Pancreas (tissue), 10 donors: Measurements from ENCODE around the gene FIS1. TPM values are rescaled to one million over a fixed set of nuclear protein-coding genes. Genes with fewer than 3 reads are reported as not detected.

Experiments
- ATAC-seq, 4 donors: fragments of 200-7000 bp; cut with Tn5 transposase; one replicate each; pipeline versions ENCODE4 v1.8.0 to v1.9.1; 2020; ENCODE audit warnings: mild to moderate bottlenecking in 4 of 4, moderate library complexity in 4 of 4
- DNase-seq, 6 donors: peaks; one replicate each; pipeline ENCODE4 v3.0.0-alpha.2; 2020
- FAIRE-seq: peaks from 2 replicates; lab custom pipeline; 2012; peaks lifted over from hg19 to GRCh38; lab: Jason Lieb, UNC
- H3K27ac ChIP-seq, 4 donors: fragments of 200-600 bp; sonication (generic); 1 replicate in 3 of 4; 2 replicates in 1 of 4; pipeline versions ENCODE4 v1.5.0 to v1.8.0; 2020
- H3K27me3 ChIP-seq, 4 donors: fragments of 200-600 bp; one replicate each; pipeline ENCODE4 v1.8.0; 2021
- H3K36me3 ChIP-seq, 3 donors: fragments of 200-600 bp; sonication (generic) in 1 of 3; one replicate each; pipeline versions ENCODE4 v1.5.0 to v1.8.0; 2020 to 2021
- H3K4me1 ChIP-seq, 3 donors: fragments of 200-600 bp; one replicate each; pipeline ENCODE4 v1.8.0; 2021
- H3K4me3 ChIP-seq, 4 donors: fragments of 200-600 bp; sonication (generic) in 2 of 4; one replicate each; pipeline versions ENCODE4 v1.5.0 to v1.8.0; 2020 to 2021
- H3K9me3 ChIP-seq, 4 donors: fragments of 200-600 bp; one replicate each; pipeline ENCODE4 v1.8.0; 2021
- CTCF ChIP-seq, 4 donors: fragments of 200-600 bp; sonication (generic) in 3 of 4; IDR thresholded peaks; one replicate each; pipeline versions ENCODE4 v1.5.0 to v1.8.0; 2021; ENCODE audit warnings: antibody characterized with exemption in 4 of 4
- WGBS, 2 donors: extraction: QIAGEN DNeasy Blood & Tissue Kit; methylation state at CpG; one replicate each; pipeline ENCODE4 v1.1.7; 2013; 5-methylcytosine and 5-hydroxymethylcytosine counted together
- intact Hi-C, 3 donors: fragments of 100-400 bp; cut with DNase I; formaldehyde crosslinking; loops; one replicate each; pipeline versions ENCODE4 v1.11.1 to v1.14.2; 2022
- polyA plus RNA-seq, 2 donors: library from polyadenylated mRNA; stranded (reverse); fragments of 200-250 nt; gene quantifications; one replicate each; pipeline ENCODE4 v1.2.3, GENCODE V29; 2013
- total RNA-seq, 6 donors: library from RNA; stranded (reverse); fragmentation: NEBNext Ultra II Directional in 4 of 6; extraction: Animal tissue kit (Norgen Biotek cat#: 25700) in 4 of 6; gene quantifications; one replicate each; pipeline versions ENCODE4 v1.2.1 to v1.2.4, GENCODE V29; 2021 to 2023
- donor health status: healthy with polysubstance abuse.
- donor health status: DM: no; HTN: no; CAD: no; lungs with moderate emphysema.
- donor health status: DM: no; HTN: no; CAD: no.
- donor health status: control.
- donor health status: control.
- donor health status: Bipolar disorder and iron deficiency.
- donor health status: DM: yes; HTN: yes; CAD: no.
- donor health status: DM: no; HTN: no; CAD: no.
- donor health status: DM: no; HTN: no; CAD: no.
- donor health status: DM: yes; HTN: yes; CAD: no.

Gene FIS1
- total and polyA plus RNA-seq, 8 donors, result 75.4 to 144 (median 91.6) TPM

GRCh38 chr7:101198476-101198875 lies 46.4 kb downstream of the FIS1 start:
- 64 to 68% methylated on average over 14 of the region's 14 CpGs for WGBS, 2 donors
- no peak for TF ChIP-seq CTCF (IDR thresholded peaks at IDR 0.05)

GRCh38 chr7:101197991-101198390 lies 46.9 kb downstream of the FIS1 start:
- TF ChIP-seq CTCF (IDR thresholded peaks at IDR 0.05), result no peak
- ATAC-seq, result no peak
- Histone ChIP-seq H3K27me3 (peaks cover 0 to 2% (median 0%) of the 10 kb centered on the region in 4 donors), H3K4me3 (no peak overlapping the region), H3K27ac (no peak overlapping the region), H3K4me1 (peaks cover 0 to 3% (median 0%) of the 10 kb centered on the region in 3 donors), H3K36me3 (no peaks in the 10 kb centered on the region), H3K9me3 (no peaks in the 10 kb centered on the region)
- WGBS, 2 donors, result 72 to 73% methylated on average over 21 of the region's 21 CpGs
- intact Hi-C loops, result loop anchor here in 2 of 3 donors (10.0 kb wide), 1 partner anchor 53 kb away; no protein-coding TSS in a partner anchor
- FAIRE-seq, result no peak
- DNase-seq, result no peak

More at GRCh38 chr7:101198476-101198875, 46.4 kb downstream of the FIS1 start:
- Histone ChIP-seq H3K27ac (no peak overlapping the region), H3K9me3 (no peaks in the 10 kb centered on the region), H3K4me3 (no peak overlapping the region), H3K4me1 (peaks cover 0 to 3% (median 0%) of the 10 kb centered on the region in 3 donors), H3K36me3 (no peaks in the 10 kb centered on the region), H3K27me3 (peaks cover 0 to 2% (median 0%) of the 10 kb centered on the region in 4 donors)
- ATAC-seq, result no peak
- no peak for FAIRE-seq
- intact Hi-C loops, result loop anchor here in 2 of 3 donors (10.0 kb wide), 1 partner anchor 54 kb away; no protein-coding TSS in a partner anchor
- no peak for DNase-seq

- H3K27me3 ChIP-seq, result no peaks in the 10 kb centered on the region
- no peak overlapping the region for H3K27ac ChIP-seq
- H3K4me3 ChIP-seq, result no peak overlapping the region
- 83 to 84% methylated on average over 17 of the region's 17 CpGs for WGBS, 2 donors
- H3K9me3 ChIP-seq, result no peaks in the 10 kb centered on the region
- H3K36me3 ChIP-seq, result no peaks in the 10 kb centered on the region
- no peaks in the 10 kb centered on the region for H3K4me1 ChIP-seq
- TF ChIP-seq CTCF (IDR thresholded peaks at IDR 0.05), result no peak
- ATAC-seq (no peak), FAIRE-seq (no peak), DNase-seq (no peak)
- intact Hi-C loops, result loop anchor here in 2 of 3 donors (10.0 kb wide), 1 partner anchor 51 kb away; no protein-coding TSS in a partner anchor
These were observed 49.0 kb downstream of the FIS1 start for GRCh38 chr7:101195884-101196283.

Other genes with a start within 250 kb of the FIS1 start
- gene MUC17, start 225.0 kb downstream of the FIS1 start, total RNA-seq, result under 1 TPM in 2 of 6 donors, not detected in 4; under 0.01 to 0.03 TPM
- not detected for gene MUC17, start 225.0 kb downstream of the FIS1 start, polyA plus RNA-seq
- 10 to 100 TPM; 13.2 to 26.5 (median 15.9) TPM for gene TRIM56, start 159.6 kb downstream of the FIS1 start, total RNA-seq
- 10 to 100 TPM in 1 of 2 donors, 1 to 10 TPM in 1; 7.6 to 10.5 TPM for gene TRIM56, start 159.6 kb downstream of the FIS1 start, polyA plus RNA-seq
- gene SERPINE1, start 118.0 kb downstream of the FIS1 start, total RNA-seq, result 10 to 100 TPM in 1 of 6 donors, 1 to 10 TPM in 4, under 1 TPM in 1; 0.98 to 14.5 (median 3.7) TPM
- gene SERPINE1, start 118.0 kb downstream of the FIS1 start, polyA plus RNA-seq, result 1 to 10 TPM; 1.9 to 5.2 TPM
- gene AP1S1, start 90.6 kb downstream of the FIS1 start, total RNA-seq, result 10 to 100 TPM; 12.0 to 23.1 (median 15.6) TPM
- gene AP1S1, start 90.6 kb downstream of the FIS1 start, polyA plus RNA-seq, result 10 to 100 TPM; 30.4 to 34.7 TPM
- 10 to 100 TPM in 3 of 6 donors, 1 to 10 TPM in 3; 1.3 to 38.0 (median 18.5) TPM for gene VGF, start 79.5 kb downstream of the FIS1 start, total RNA-seq
- gene VGF, start 79.5 kb downstream of the FIS1 start, polyA plus RNA-seq, result 10 to 100 TPM; 15.7 to 82.7 TPM
- 1 to 10 TPM in 1 of 6 donors, under 1 TPM in 4, not detected in 1; 0.19 to 1.3 (median 0.43) TPM for gene NAT16, start 64.8 kb downstream of the FIS1 start, total RNA-seq
- 1 to 10 TPM; 1.3 to 3.6 TPM for gene NAT16, start 64.8 kb downstream of the FIS1 start, polyA plus RNA-seq
- not detected for gene MOGAT3, start 44.0 kb downstream of the FIS1 start, total RNA-seq
- gene MOGAT3, start 44.0 kb downstream of the FIS1 start, polyA plus RNA-seq, result not detected
- gene PLOD3, start 27.5 kb downstream of the FIS1 start, total RNA-seq, result 10 to 100 TPM; 27.2 to 54.5 (median 36.8) TPM
- 10 to 100 TPM; 38.8 to 55.7 TPM for gene PLOD3, start 27.5 kb downstream of the FIS1 start, polyA plus RNA-seq
- gene ZNHIT1, start 26.9 kb downstream of the FIS1 start, total RNA-seq, result 10 to 100 TPM; 25.7 to 38.2 (median 32.4) TPM
- 10 to 100 TPM; 84.3 to 92.3 TPM for gene ZNHIT1, start 26.9 kb downstream of the FIS1 start, polyA plus RNA-seq
- 1 to 10 TPM; 2.2 to 8.5 (median 2.7) TPM for gene CLDN15, start 7.3 kb downstream of the FIS1 start, total RNA-seq
- gene CLDN15, start 7.3 kb downstream of the FIS1 start, polyA plus RNA-seq, result 10 to 100 TPM; 12.8 to 15.2 TPM
- gene IFT22, start 76.7 kb upstream of the FIS1 start, total RNA-seq, result 10 to 100 TPM; 10.4 to 16.0 (median 13.3) TPM
- gene IFT22, start 76.7 kb upstream of the FIS1 start, polyA plus RNA-seq, result 10 to 100 TPM; 11.6 to 22.9 TPM
- 1 to 10 TPM in 2 of 6 donors, under 1 TPM in 4; 0.37 to 1.2 (median 0.64) TPM for gene COL26A1, start 117.8 kb upstream of the FIS1 start, total RNA-seq
- 1 to 10 TPM in 1 of 2 donors, under 1 TPM in 1; 0.87 to 3.5 TPM for gene COL26A1, start 117.8 kb upstream of the FIS1 start, polyA plus RNA-seq